Erythroblast (primary cell): ENCODE data around the gene FSIP2.

Source experiments
- GATA1 ChIP-seq: IDR thresholded peaks from 2 replicates; pipeline ENCODE4 v1.6.1; 2011; ENCODE audit warnings: low read depth, mild to moderate bottlenecking, control low read depth, low read length, moderate library complexity
- POLR2A ChIP-seq: IDR thresholded peaks from 2 replicates; pipeline ENCODE4 v1.6.1; 2011; ENCODE audit warnings: mild to moderate bottlenecking, low read length

DNA sequence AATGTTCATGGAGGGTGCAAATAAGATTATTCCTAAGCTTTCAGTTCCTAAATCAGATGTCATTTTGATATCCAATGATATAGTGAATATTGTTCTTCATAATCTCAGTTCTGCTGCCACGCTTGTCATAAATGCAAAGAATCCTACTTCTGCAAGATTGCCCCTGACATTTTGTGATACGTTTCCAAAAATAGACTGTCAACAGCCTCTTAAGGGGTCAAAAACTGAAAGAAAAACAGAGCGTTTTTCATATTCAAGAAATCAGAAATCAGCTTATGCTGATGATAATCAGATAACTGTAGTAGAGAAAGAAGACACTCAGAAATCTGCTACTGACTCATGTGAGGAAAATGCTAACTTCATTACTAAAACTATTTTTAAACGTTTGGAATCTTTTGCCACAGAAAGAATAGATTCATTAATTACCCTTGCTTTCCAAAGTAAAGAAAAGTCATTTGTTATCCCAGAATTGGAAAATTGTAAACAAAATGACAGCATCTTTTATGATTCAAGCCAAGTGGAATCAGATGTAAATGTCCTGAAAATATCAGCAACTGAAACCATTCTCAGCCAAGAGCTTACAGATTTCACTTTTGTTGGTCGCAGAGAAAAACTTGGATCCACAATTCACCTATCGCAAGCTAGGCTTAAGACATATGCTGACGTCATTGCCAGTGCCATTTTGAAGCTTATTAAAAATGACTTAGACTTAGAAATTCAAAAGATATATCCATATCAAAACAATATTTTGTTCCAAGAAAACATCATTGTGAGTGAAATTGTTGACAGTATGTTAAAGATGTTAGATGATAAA lies 55.1 kb downstream of the FSIP2 start:
- TF ChIP-seq POLR2A = no peak
- TF ChIP-seq GATA1 = no peak
